Sigmoid colon (tissue), 4 donors: Measurements from ENCODE around the gene RNF223.

ENCODE experiments used
- CTCF ChIP-seq, 4 experiments: fragments of 450-650 bp in 3 of 4; fragments of 200-600 bp in 1 of 4; IDR thresholded peaks; one replicate each; pipeline ENCODE4 v1.5.1; 2016 to 2019; ENCODE audit warnings: antibody characterized with exemption in 4 of 4, mild to moderate bottlenecking in 3 of 4, moderate library complexity in 2 of 4
- POLR2A ChIP-seq, 2 donors: fragments of 450-650 bp; IDR thresholded peaks; one replicate each; pipeline ENCODE4 v1.6.1; 2016; ENCODE audit warnings: antibody characterized with exemption in 2 of 2, mild to moderate bottlenecking in 2 of 2, moderate library complexity in 2 of 2
- POLR2AphosphoS5 ChIP-seq, 4 donors: sonication (generic); formaldehyde crosslinking; IDR thresholded peaks; one replicate each; pipeline ENCODE4 v1.6.1; 2017; ENCODE audit warnings: antibody characterized with exemption in 4 of 4

DNA sequence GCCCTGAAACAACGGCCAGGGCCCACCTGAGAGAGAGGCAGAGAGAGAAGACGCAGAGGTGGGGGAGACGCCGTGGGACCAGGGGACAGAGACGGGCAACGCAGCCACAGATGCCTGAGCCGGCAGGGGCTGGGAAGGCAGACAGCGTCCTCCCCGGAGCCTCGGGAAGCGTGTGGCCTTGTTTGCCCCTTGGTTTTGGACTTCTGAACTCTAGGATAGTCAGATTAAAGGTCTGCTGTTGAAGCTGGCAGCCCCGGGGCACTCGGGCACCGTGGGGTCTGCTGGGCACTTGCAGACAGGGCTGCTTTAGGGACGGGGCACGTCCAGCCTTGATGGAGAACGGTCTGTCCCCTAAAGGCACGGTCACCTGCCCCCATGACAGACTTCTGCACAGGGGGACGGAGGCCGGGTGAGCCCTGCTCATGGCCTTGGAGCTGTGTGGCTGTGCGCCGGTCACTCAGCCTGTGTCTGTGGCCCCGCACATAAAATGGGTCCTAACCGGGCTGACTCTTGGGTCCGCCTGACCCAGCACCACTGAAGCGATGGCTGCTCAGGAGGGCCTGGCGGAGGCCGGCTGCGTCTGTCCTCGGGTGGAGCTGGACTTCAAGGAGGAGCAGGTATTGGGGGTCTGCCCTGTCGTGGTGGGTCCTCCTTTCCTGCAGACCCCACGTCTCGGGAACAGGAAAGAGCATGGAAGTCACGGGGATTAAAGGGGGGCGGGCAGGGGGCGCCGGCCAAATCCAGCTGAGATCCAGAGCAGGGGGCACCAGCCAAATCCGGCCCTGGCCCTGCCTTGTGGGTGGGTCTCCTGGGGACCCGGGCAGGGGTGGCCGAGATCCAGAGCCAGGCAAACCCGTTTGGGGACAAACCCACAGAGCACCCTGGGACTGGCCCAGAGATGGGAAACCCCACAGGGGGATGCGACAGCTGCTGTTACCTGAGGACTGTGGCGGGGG, 9.6 kb upstream of the RNF223 start:
- TF ChIP-seq CTCF (IDR thresholded peaks at IDR 0.05) (no peak), POLR2AphosphoS5 (IDR thresholded peaks at IDR 0.05) (no peak), POLR2A (IDR thresholded peaks at IDR 0.05) (no peak)
